OCI-LY3 (cell line): Measurements from ENCODE around the gene CRADD.
"Not testable (repeated sequence)": the region's sequence is repeated elsewhere in the genome, so short reads cannot be mapped to it uniquely, and the experiment has no call there.

Experiments
- H2AFZ ChIP-seq: fragments of 200-600, 300-600 bp; shearing (Covaris generic); 2 replicates; pipeline ENCODE4 v1.6.0; 2014; ENCODE audit warnings: antibody characterized with exemption, low read depth, low read length
- H3K27ac ChIP-seq: fragments of 200-600, 300-600 bp; sonication (generic); 2 replicates; pipeline ENCODE4 v1.5.1; 2014; ENCODE audit warnings: mild to moderate bottlenecking, low read length, moderate library complexity, mixed read lengths
- H3K27me3 ChIP-seq: fragments of 200-600, 300-600 bp; sonication (generic); 2 replicates; pipeline ENCODE4 v1.6.1; 2014; ENCODE audit warnings: low read depth, low read length, mixed read lengths
- H3K36me3 ChIP-seq: fragments of 200-600, 300-600 bp; sonication (generic); replicated peaks from 2 replicates; pipeline ENCODE3; 2014; ENCODE audit warnings: low read depth, low read length, mixed read lengths
- H3K4me1 ChIP-seq: fragments of 300-600, 200-600 bp; sonication (generic); 2 replicates; pipeline ENCODE4 v1.6.1; 2014; ENCODE audit warnings: low read length, mixed read lengths
- H3K4me2 ChIP-seq: fragments of 200-600, 300-600 bp; sonication (generic); 2 replicates; pipeline ENCODE4 v1.6.1; 2014; ENCODE audit warnings: low read length, mixed read lengths
- H3K4me3 ChIP-seq: fragments of 300-600, 200-600 bp; sonication (generic); 2 replicates; pipeline ENCODE4 v1.5.1; 2014; ENCODE audit warnings: antibody characterized with exemption, mild to moderate bottlenecking, low read length, moderate library complexity
- H3K79me2 ChIP-seq: fragments of 300-600, 200-600 bp; shearing (Covaris generic); 2 replicates; pipeline ENCODE4 v1.6.1; 2014; ENCODE audit warnings: mild to moderate bottlenecking, low read length, mixed read lengths
- H3K9ac ChIP-seq: fragments of 300-600, 200-600 bp; shearing (Covaris generic); 2 replicates; pipeline ENCODE4 v1.6.0; 2014; ENCODE audit warnings: mild to moderate bottlenecking, low read length, moderate library complexity
- H3K9me3 ChIP-seq: fragments of 200-600, 300-600 bp; shearing (Covaris generic); 2 replicates; pipeline ENCODE4 v1.6.1; 2014; ENCODE audit warnings: low read length, mixed read lengths; ENCODE audit not compliant: insufficient read depth
- H4K20me1 ChIP-seq: fragments of 200-600, 300-600 bp; sonication (generic); 2 replicates; pipeline ENCODE4 v1.6.1; 2016; ENCODE audit warnings: low read length, mixed read lengths; ENCODE audit not compliant: insufficient read depth
- EZH2phosphoT487 ChIP-seq: fragments of 200-600 bp; shearing (Covaris generic); IDR thresholded peaks from 2 replicates; pipeline ENCODE4 v1.6.1; 2018; ENCODE audit warnings: antibody characterized with exemption, mixed run types, low read depth
- TF ChIP-seq, protein P1 (sequence below): fragments of 200-600, 300-600 bp; sonication (generic); IDR thresholded peaks from 2 replicates; pipeline ENCODE4 v1.5.1; 2014; ENCODE audit warnings: antibody characterized with exemption, low read length, low read depth

CRADD gene

DNA sequence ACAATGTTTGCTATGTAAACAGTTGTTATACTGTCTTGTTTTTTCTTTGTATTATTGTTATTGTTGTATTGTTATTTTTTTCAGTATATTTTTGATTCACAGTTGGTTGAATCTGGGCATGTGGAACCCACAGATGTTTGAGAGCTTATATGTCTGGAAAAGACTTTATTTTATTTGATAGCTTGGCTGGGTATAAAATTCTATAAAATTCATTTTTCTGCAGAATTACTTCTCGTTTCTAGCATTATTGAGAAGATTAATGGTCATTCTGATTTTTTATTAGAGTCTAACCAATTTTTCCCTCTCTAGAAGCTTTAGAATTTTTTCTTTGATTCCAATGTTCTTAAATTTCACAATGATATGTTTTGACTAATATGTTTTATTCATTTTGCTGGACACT, 188.6 kb downstream of the CRADD start:
- Histone ChIP-seq H3K36me3 (no peaks in the 10 kb centered on the region), H3K9ac (no peak overlapping the region), H3K9me3 (peaks cover 5% of the 10 kb centered on the region; the same call in 1 of the 2 replicates), H3K4me1 (peaks cover 2% of the 10 kb centered on the region; the same call in 1 of the 2 replicates), H3K4me3 (no peak overlapping the region), H3K27ac (no peak overlapping the region), H4K20me1 (no peaks in the 10 kb centered on the region), H2AFZ (no peak overlapping the region), H3K4me2 (no peak overlapping the region), H3K27me3 (no peaks in the 10 kb centered on the region), H3K79me2 (no peaks in the 10 kb centered on the region)
- TF ChIP-seq, protein P1, sequence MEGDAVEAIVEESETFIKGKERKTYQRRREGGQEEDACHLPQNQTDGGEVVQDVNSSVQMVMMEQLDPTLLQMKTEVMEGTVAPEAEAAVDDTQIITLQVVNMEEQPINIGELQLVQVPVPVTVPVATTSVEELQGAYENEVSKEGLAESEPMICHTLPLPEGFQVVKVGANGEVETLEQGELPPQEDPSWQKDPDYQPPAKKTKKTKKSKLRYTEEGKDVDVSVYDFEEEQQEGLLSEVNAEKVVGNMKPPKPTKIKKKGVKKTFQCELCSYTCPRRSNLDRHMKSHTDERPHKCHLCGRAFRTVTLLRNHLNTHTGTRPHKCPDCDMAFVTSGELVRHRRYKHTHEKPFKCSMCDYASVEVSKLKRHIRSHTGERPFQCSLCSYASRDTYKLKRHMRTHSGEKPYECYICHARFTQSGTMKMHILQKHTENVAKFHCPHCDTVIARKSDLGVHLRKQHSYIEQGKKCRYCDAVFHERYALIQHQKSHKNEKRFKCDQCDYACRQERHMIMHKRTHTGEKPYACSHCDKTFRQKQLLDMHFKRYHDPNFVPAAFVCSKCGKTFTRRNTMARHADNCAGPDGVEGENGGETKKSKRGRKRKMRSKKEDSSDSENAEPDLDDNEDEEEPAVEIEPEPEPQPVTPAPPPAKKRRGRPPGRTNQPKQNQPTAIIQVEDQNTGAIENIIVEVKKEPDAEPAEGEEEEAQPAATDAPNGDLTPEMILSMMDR = no peak
- no peak for TF ChIP-seq EZH2phosphoT487

DNA sequence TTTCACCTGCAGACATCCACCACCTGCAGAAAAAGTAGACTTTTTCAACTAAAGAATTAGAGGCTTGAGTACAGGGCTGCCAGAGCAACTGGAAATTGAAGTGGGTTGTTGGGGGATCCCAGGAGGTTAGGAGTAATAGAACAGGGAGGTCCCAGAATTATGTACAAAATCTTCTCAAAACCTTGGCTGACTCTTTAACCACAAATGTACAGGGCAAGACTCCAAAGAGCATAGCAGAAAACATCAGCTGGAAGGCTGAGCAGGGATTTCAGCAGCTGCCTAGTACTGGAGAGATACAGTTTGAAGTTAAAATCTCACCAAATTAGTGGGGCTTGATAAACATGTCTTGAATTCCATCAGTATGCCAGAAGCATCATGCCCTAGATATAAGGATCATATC, 191.6 kb downstream of the CRADD start:
- Histone ChIP-seq H2AFZ (no peak overlapping the region), H3K9me3 (peaks cover 8% of the 10 kb centered on the region; the same call in 1 of the 2 replicates), H3K79me2 (no peaks in the 10 kb centered on the region), H3K9ac (no peak overlapping the region), H3K4me1 (no peaks in the 10 kb centered on the region), H3K27me3 (no peaks in the 10 kb centered on the region), H4K20me1 (no peaks in the 10 kb centered on the region), H3K4me2 (no peak overlapping the region), H3K27ac (no peak overlapping the region), H3K36me3 (no peaks in the 10 kb centered on the region), H3K4me3 (no peak overlapping the region)
- TF ChIP-seq EZH2phosphoT487 = no peak
- TF ChIP-seq, protein P1 = no peak

DNA sequence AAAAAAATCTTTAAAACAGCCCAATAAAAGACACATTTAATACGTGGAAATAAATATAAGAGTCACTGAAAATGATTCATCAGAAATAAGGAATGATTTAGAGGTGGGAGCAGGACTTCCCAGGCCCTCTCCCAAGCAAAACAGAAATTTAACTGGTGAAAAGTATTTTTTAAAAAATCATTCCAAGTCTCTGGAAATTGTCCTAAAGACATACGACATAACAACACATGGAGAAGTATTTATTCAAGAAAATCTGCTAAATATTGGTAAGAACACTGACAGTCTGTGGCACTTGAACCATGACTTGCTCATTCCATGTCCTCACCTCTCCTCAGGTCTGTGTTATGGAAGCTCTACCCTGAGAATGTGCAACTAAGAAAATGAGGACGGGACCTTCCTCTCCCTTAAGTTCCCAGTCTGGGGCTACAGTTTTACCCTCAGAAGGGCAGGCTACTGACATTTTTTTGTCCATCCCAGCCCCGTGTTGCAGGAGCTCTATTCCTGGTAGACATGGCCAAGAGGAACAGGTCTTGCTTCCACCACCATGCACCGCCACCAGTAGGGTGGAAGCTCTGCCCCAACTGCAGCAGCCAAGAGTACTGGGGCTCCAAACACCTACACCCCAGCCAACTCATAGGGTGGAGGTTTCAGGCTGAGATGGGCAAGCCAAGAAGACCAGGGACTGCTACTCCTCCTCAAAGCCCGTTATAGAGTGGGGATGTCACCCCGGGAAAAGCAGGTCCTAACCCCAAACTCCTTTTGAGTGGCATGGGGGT, 193.0 kb downstream of the CRADD start:
- TF ChIP-seq EZH2phosphoT487 = no peak
- TF ChIP-seq, protein P1 = no peak
- Histone ChIP-seq H3K9ac (no peak overlapping the region), H3K9me3 (peaks cover 8% of the 10 kb centered on the region; the same call in 1 of the 2 replicates), H3K27me3 (no peaks in the 10 kb centered on the region), H3K79me2 (no peaks in the 10 kb centered on the region), H3K4me1 (no peaks in the 10 kb centered on the region), H4K20me1 (no peaks in the 10 kb centered on the region), H3K27ac (no peak overlapping the region), H3K36me3 (no peaks in the 10 kb centered on the region), H2AFZ (no peak overlapping the region), H3K4me3 (no peak overlapping the region), H3K4me2 (no peak overlapping the region)

DNA sequence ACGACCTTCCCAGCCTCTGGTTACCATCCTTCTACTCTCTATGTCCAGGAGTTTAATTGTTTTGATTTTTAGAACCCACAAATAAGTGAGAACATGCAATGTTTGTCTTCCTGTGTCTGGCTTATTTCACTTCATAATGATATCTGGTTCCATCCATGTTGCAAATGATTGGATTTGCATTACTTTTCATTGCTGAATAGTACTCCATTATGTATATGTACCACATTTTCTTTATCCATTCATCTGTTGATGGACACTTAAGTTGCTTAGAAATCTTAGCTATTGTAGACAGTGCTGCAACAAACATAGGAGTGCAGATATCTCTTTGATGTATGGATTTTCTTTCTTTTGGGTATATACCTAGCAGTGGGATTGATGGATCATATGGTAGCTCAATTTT, 194.4 kb downstream of the CRADD start:
- H3K27ac ChIP-seq, H3K4me1 ChIP-seq, H3K79me2 ChIP-seq, H3K27me3 ChIP-seq, H3K36me3 ChIP-seq, H3K4me3 ChIP-seq, H3K4me2 ChIP-seq, H4K20me1 ChIP-seq, H3K9ac ChIP-seq, H2AFZ ChIP-seq: not testable (repeated sequence)
- H3K9me3 ChIP-seq = peaks cover 14% of the 10 kb centered on the region; the same call in 1 of the 2 replicates
